Measurements from ENCODE around the gene ABCB6.

GRCh38 chr2:219218217-219218731, 484 bp downstream of the ABCB6 start:
- TF ChIP-seq PML (IDR thresholded peaks at IDR 0.05; ENCODE audit: low read length) (peak; percentile 3; the same call in 1 of the 2 replicates), RFX5 (IDR thresholded peaks at IDR 0.05; ENCODE audit: low read depth, low read length) (no peak), MYC (IDR thresholded peaks at IDR 0.05; ENCODE audit: insufficient read depth, insufficient read length, insufficient replicate concordance, low read length, severe bottlenecking) (no peak), USF2 (IDR thresholded peaks at IDR 0.05; ENCODE audit: borderline replicate concordance, low read depth, low read length) (no peak), EGR1 (IDR thresholded peaks at IDR 0.05; ENCODE audit: borderline replicate concordance in 1 of 2, low read depth in 2 of 2, low read length in 2 of 2) (no peak), ZBTB33 (IDR thresholded peaks at IDR 0.05) (no peak), POLR2A (IDR thresholded peaks at IDR 0.05; ENCODE audit: low read depth, low read length) (no peak), TCF7 (IDR thresholded peaks at IDR 0.05; ENCODE audit: borderline replicate concordance) (no peak), ESRRA (IDR thresholded peaks at IDR 0.05; ENCODE audit: low read length) (no peak), SP1 (IDR thresholded peaks at IDR 0.05; ENCODE audit: low read depth, low read length) (no peak), FOXM1 (IDR thresholded peaks at IDR 0.05; ENCODE audit: low read depth, low read length) (no peak)

Measured in GM12878 (cell line).